Measurements from ENCODE around the gene TRO. TPM values are rescaled to one million over a fixed set of nuclear protein-coding genes. Genes with fewer than 3 reads are reported as not detected.

TRO gene
- total and polyA plus RNA-seq, 9 donors: 18.7 to 56.6 (median 37.3) TPM

- no peak for TF ChIP-seq EP300 (IDR thresholded peaks at IDR 0.05)
- no peak for TF ChIP-seq POLR2A (IDR thresholded peaks at IDR 0.05)
- TF ChIP-seq CTCF (IDR thresholded peaks at IDR 0.05): no peak
- Histone ChIP-seq H3K27me3 (no peaks in the 10 kb centered on the region), H3K4me3 (no peak overlapping the region), H3K36me3 (no peaks in the 10 kb centered on the region), H3K9me3 (no peaks in the 10 kb centered on the region), H3K27ac (no peak overlapping the region), H3K4me1 (ENCODE audit: insufficient read depth) (no peaks in the 10 kb centered on the region)
- no peak for DNase-seq
- WGBS, 3 donors: 68 to 70% (median 69%) methylated on average over 8 of the region's 8 CpGs
- intact Hi-C loops (cut with DNase I): no loop called here
Observed at GRCh38 chrX:54950730-54951375, 30.2 kb downstream of the TRO start.

GRCh38 chrX:54961750-54962149 is 41.1 kb downstream of the TRO start:
- TF ChIP-seq EP300 (IDR thresholded peaks at IDR 0.05): no peak
- TF ChIP-seq POLR2A (IDR thresholded peaks at IDR 0.05): no peak
- Histone ChIP-seq H3K27me3 (no peaks in the 10 kb centered on the region), H3K36me3 (no peaks in the 10 kb centered on the region), H3K4me3 (no peak overlapping the region), H3K9me3 (no peaks in the 10 kb centered on the region), H3K27ac (no peak overlapping the region), H3K4me1 (ENCODE audit: insufficient read depth) (no peaks in the 10 kb centered on the region)
- WGBS, 3 donors: 74 to 77% (median 77%) methylated on average over 1 of the region's 1 CpG
- intact Hi-C loops (cut with DNase I): no loop called here
- no peak for DNase-seq

- H3K27ac ChIP-seq: no peak overlapping the region
- intact Hi-C loops (cut with DNase I): no loop called here
- H3K4me1 ChIP-seq (ENCODE audit: insufficient read depth): no peaks in the 10 kb centered on the region
- H3K9me3 ChIP-seq: no peaks in the 10 kb centered on the region
- no peaks in the 10 kb centered on the region for H3K36me3 ChIP-seq
- no peak overlapping the region for H3K4me3 ChIP-seq
- DNase-seq: no peak
- no peaks in the 10 kb centered on the region for H3K27me3 ChIP-seq
- TF ChIP-seq EP300 (IDR thresholded peaks at IDR 0.05): no peak
- TF ChIP-seq POLR2A (IDR thresholded peaks at IDR 0.05): no peak
- TF ChIP-seq CTCF (IDR thresholded peaks at IDR 0.05): no peak
- 65 to 81% (median 72%) methylated on average over 4 of the region's 4 CpGs for WGBS, 3 donors
Observed at GRCh38 chrX:54964766-54965497, 44.3 kb downstream of the TRO start.

- H3K4me3 ChIP-seq: no peak overlapping the region
- H3K27ac ChIP-seq: no peak overlapping the region
- no peaks in the 10 kb centered on the region for H3K4me1 ChIP-seq (ENCODE audit: insufficient read depth)
- 59 to 63% (median 63%) methylated on average over 4 of the region's 4 CpGs for WGBS, 3 donors
- H3K9me3 ChIP-seq: no peaks in the 10 kb centered on the region
- intact Hi-C loops (cut with DNase I): loop anchor here in 1 of 4 donors (10.0 kb wide), 1 partner anchor 1277 kb away; no protein-coding TSS in a partner anchor
- TF ChIP-seq POLR2A (IDR thresholded peaks at IDR 0.05) (no peak), CTCF (IDR thresholded peaks at IDR 0.05) (no peak), EP300 (IDR thresholded peaks at IDR 0.05) (no peak)
- no peaks in the 10 kb centered on the region for H3K36me3 ChIP-seq
- H3K27me3 ChIP-seq: no peaks in the 10 kb centered on the region
- no peak for DNase-seq
Observed at GRCh38 chrX:54977387-54977786, 56.8 kb downstream of the TRO start.

- Histone ChIP-seq H3K9me3 (no peaks in the 10 kb centered on the region), H3K36me3 (no peaks in the 10 kb centered on the region), H3K27me3 (no peaks in the 10 kb centered on the region), H3K4me3 (no peak overlapping the region), H3K4me1 (ENCODE audit: insufficient read depth) (no peaks in the 10 kb centered on the region), H3K27ac (no peak overlapping the region)
- intact Hi-C loops (cut with DNase I): loop anchor here in 1 of 4 donors (10.0 kb wide), 1 partner anchor 1276 kb away; no protein-coding TSS in a partner anchor
- DNase-seq: no peak
- TF ChIP-seq EP300 (IDR thresholded peaks at IDR 0.05): no peak
- TF ChIP-seq CTCF (IDR thresholded peaks at IDR 0.05): no peak
- no peak for TF ChIP-seq POLR2A (IDR thresholded peaks at IDR 0.05)
Observed at GRCh38 chrX:54978448-54978847, 57.8 kb downstream of the TRO start.
